Measurements from ENCODE around the gene PLSCR4. TPM values are rescaled to one million over a fixed set of nuclear protein-coding genes. Genes with fewer than 3 reads are reported as not detected.
A peak's percentile ranks its signal among the peaks of the same experiment; 100 is the strongest.
"Not testable (repeated sequence)": the region's sequence is repeated elsewhere in the genome, so short reads cannot be mapped to it uniquely, and the experiment has no call there.

The PLSCR4 gene
- total RNA-seq (not detected), polyA plus RNA-seq (not detected)

DNA sequence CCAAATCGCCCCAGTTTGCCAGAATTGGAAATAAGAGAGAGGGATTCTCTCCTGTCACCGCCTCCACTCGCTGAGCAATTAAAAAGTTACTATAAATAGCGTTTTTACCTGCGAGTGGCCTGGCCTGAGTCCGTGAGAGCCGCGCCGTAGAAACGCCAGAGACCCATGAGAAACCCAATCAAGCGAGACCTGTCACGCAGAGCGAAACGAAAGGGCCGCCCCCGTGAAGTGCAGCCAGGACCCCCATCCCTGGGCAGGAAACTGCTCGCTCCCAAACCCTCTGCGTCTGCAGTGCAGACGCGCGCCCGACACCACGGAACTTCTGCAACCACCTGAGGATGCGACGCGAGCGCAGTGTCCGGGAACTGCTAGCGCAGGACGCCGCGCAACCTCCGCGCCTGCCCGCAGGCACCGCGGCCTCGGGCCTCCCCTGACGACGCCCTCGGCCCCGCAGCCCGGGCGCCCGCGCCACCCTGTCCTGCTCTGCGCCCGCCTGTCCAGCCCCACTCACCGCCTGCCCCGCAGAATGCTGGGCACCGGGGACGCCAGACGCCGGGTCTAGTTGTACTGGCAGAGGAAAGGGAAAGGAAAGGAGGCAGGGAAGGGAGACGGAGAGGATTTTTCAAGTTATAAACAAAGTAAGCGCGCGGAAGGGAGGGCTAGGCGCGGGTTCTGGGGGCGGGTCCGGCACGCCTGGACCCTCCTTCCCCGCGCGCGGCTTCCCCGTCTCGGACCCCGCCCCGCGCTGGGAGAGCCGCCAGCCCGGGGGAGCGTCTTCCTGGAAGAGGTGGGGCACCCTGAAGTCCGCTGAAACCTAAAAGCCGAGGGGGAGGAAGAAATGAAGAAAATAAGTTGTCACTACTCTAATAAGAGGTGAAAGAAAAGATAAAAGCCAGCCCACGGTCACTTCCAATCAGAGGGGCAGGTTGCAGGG lies at the start of gene PLSCR4:
TSS of gene PLSCR4 (minus strand) at position 657 of the 934 bp plus-strand sequence. CDS start 29,034 bp downstream, outside the sequence.
- H3K27ac Mint-ChIP-seq: peak within 1 kb of the TSS in 1 of 3 donors; percentile 20

GRCh38 chr3:146293401-146293800 lies 42.5 kb upstream of the PLSCR4 start:
- not testable (repeated sequence) for H3K36me3 Mint-ChIP-seq; H3K27ac Mint-ChIP-seq; ATAC-seq (ENCODE audit: low read depth in 2 of 2); H3K4me1 Mint-ChIP-seq; H3K27ac ChIP-seq (ENCODE audit: insufficient read depth, low read length, poor library complexity, severe bottlenecking); H3K36me3 ChIP-seq (ENCODE audit: control insufficient read depth, insufficient read depth, low read length); H3K4me3 Mint-ChIP-seq; H3K27me3 Mint-ChIP-seq; H3K4me1 ChIP-seq (ENCODE audit: control insufficient read depth, insufficient read depth, low read length, poor library complexity, severe bottlenecking); DNase-seq; H3K27me3 ChIP-seq (ENCODE audit: control insufficient read depth, insufficient read depth, low read length); H3K4me3 ChIP-seq (ENCODE audit: low read depth, low read length); H3K9me3 ChIP-seq (ENCODE audit: control insufficient read depth in 2 of 2, low read length in 2 of 2)
- H3K9me3 Mint-ChIP-seq: peaks cover 0 to 17% (median 0%) of the 10 kb centered on the region in 7 donors

More for the DNA sequence above, at the start of gene PLSCR4:
- no peak within 1 kb of the TSS for H3K27ac ChIP-seq (ENCODE audit: insufficient read depth, low read length, poor library complexity, severe bottlenecking)
- ATAC-seq (ENCODE audit: low read depth in 2 of 2) (no peak), DNase-seq (peak in 1 of 3 donors; percentile 29)
- Mint-ChIP-seq H3K9me3 (peaks cover 0 to 2% (median 0%) of the 10 kb centered on the region in 7 donors), H3K4me3 (peak within 1 kb of the TSS in 3 of 4 donors; percentile 48 to 83 (median 59)), H3K36me3 (no peaks in the 10 kb centered on the region), H3K4me1 (peaks cover 0 to 5% (median 1%) of the 10 kb centered on the region in 4 donors), H3K27me3 (peaks cover 32% of the 10 kb centered on the region)
- peaks cover 7% of the 10 kb centered on the region for H3K4me1 ChIP-seq (ENCODE audit: control insufficient read depth, insufficient read depth, low read length, poor library complexity, severe bottlenecking)
- no peaks in the 10 kb centered on the region for H3K36me3 ChIP-seq (ENCODE audit: control insufficient read depth, insufficient read depth, low read length)
- H3K9me3 ChIP-seq (ENCODE audit: control insufficient read depth in 2 of 2, low read length in 2 of 2): no peaks in the 10 kb centered on the region
- H3K27me3 ChIP-seq (ENCODE audit: control insufficient read depth, insufficient read depth, low read length): peaks cover 2% of the 10 kb centered on the region
- H3K4me3 ChIP-seq (ENCODE audit: low read depth, low read length): no peak within 1 kb of the TSS

DNA sequence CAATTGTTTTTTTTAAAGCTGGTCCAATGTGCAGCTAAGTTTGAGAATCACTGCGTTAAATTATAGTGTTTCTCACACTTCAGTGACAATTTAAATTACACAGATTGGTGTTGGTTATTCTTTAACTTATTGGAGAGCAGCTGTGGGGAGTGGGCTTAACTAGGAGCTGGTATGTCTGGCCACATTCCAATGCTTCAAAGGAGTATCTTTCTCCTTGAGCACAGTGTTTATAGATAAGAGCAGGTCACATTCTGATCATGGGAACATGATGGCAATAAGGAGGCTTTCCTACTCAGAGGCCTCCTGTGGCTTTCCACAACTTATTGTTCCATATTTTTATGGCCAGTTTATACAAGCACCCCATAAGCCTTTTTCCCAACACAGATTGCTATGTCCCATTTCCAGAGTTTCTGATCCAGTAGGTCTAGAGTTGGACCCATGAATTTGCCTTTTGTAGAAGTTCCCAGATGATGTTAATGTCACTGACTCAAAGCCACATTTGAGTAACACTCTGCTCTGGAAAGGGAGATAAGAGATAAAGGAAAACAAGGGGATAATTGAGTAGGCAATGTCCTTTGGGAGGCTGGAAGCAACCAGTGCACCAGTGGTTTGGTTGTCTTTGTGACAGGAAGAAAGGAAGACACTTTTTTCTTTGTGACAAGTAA lies 33.0 kb upstream of the PLSCR4 start:
- Histone ChIP-seq H3K9me3 (ENCODE audit: control insufficient read depth in 2 of 2, low read length in 2 of 2) (no peaks in the 10 kb centered on the region), H3K27me3 (ENCODE audit: control insufficient read depth, insufficient read depth, low read length) (no peaks in the 10 kb centered on the region), H3K4me1 (ENCODE audit: control insufficient read depth, insufficient read depth, low read length, poor library complexity, severe bottlenecking) (no peaks in the 10 kb centered on the region), H3K36me3 (ENCODE audit: control insufficient read depth, insufficient read depth, low read length) (no peaks in the 10 kb centered on the region), H3K4me3 (ENCODE audit: low read depth, low read length) (no peak overlapping the region), H3K27ac (ENCODE audit: insufficient read depth, low read length, poor library complexity, severe bottlenecking) (no peak overlapping the region)
- Mint-ChIP-seq H3K27me3 (no peaks in the 10 kb centered on the region), H3K27ac (no peak overlapping the region), H3K4me3 (no peak overlapping the region), H3K9me3 (peaks cover 0 to 10% (median 0%) of the 10 kb centered on the region in 7 donors), H3K4me1 (no peaks in the 10 kb centered on the region), H3K36me3 (no peaks in the 10 kb centered on the region)
- no peak for ATAC-seq (ENCODE audit: low read depth in 2 of 2)
- DNase-seq: no peak

GRCh38 chr3:146280864-146281263 lies 30.0 kb upstream of the PLSCR4 start:
- H3K27ac Mint-ChIP-seq: no peak overlapping the region
- Histone ChIP-seq H3K36me3 (ENCODE audit: control insufficient read depth, insufficient read depth, low read length) (no peaks in the 10 kb centered on the region), H3K9me3 (ENCODE audit: control insufficient read depth in 2 of 2, low read length in 2 of 2) (peaks cover 0 to under 1% of the 10 kb centered on the region in 2 experiments), H3K4me3 (ENCODE audit: low read depth, low read length) (no peak overlapping the region), H3K27ac (ENCODE audit: insufficient read depth, low read length, poor library complexity, severe bottlenecking) (no peak overlapping the region), H3K4me1 (ENCODE audit: control insufficient read depth, insufficient read depth, low read length, poor library complexity, severe bottlenecking) (no peaks in the 10 kb centered on the region), H3K27me3 (ENCODE audit: control insufficient read depth, insufficient read depth, low read length) (no peaks in the 10 kb centered on the region)
- H3K4me3 Mint-ChIP-seq: no peak overlapping the region
- peaks cover 0 to 8% (median 0%) of the 10 kb centered on the region in 7 donors for H3K9me3 Mint-ChIP-seq
- no peak for DNase-seq
- ATAC-seq (ENCODE audit: low read depth in 2 of 2): no peak
- H3K36me3 Mint-ChIP-seq: no peaks in the 10 kb centered on the region
- no peaks in the 10 kb centered on the region for H3K4me1 Mint-ChIP-seq
- no peaks in the 10 kb centered on the region for H3K27me3 Mint-ChIP-seq

- no peak for DNase-seq
- no peaks in the 10 kb centered on the region for H3K36me3 Mint-ChIP-seq
- Histone ChIP-seq H3K27ac (ENCODE audit: insufficient read depth, low read length, poor library complexity, severe bottlenecking) (no peak overlapping the region), H3K9me3 (ENCODE audit: control insufficient read depth in 2 of 2, low read length in 2 of 2) (peaks cover 0 to 2% of the 10 kb centered on the region in 2 experiments), H3K4me3 (ENCODE audit: low read depth, low read length) (no peak overlapping the region), H3K36me3 (ENCODE audit: control insufficient read depth, insufficient read depth, low read length) (no peaks in the 10 kb centered on the region), H3K27me3 (ENCODE audit: control insufficient read depth, insufficient read depth, low read length) (no peaks in the 10 kb centered on the region), H3K4me1 (ENCODE audit: control insufficient read depth, insufficient read depth, low read length, poor library complexity, severe bottlenecking) (no peaks in the 10 kb centered on the region)
- no peak for ATAC-seq (ENCODE audit: low read depth in 2 of 2)
- peaks cover 0 to 8% (median 0%) of the 10 kb centered on the region in 7 donors for H3K9me3 Mint-ChIP-seq
- no peak overlapping the region for H3K4me3 Mint-ChIP-seq
- H3K4me1 Mint-ChIP-seq: no peaks in the 10 kb centered on the region
- H3K27me3 Mint-ChIP-seq: no peaks in the 10 kb centered on the region
- H3K27ac Mint-ChIP-seq: no peak overlapping the region
Measured at GRCh38 chr3:146279951-146280350, 29.0 kb upstream of the PLSCR4 start.

- Mint-ChIP-seq H3K4me1 (no peaks in the 10 kb centered on the region), H3K27me3 (no peaks in the 10 kb centered on the region), H3K4me3 (no peak overlapping the region), H3K36me3 (no peaks in the 10 kb centered on the region), H3K9me3 (peaks cover 0 to 5% (median 0%) of the 10 kb centered on the region in 7 donors), H3K27ac (no peak overlapping the region)
- H3K36me3 ChIP-seq (ENCODE audit: control insufficient read depth, insufficient read depth, low read length): no peaks in the 10 kb centered on the region
- no peaks in the 10 kb centered on the region for H3K4me1 ChIP-seq (ENCODE audit: control insufficient read depth, insufficient read depth, low read length, poor library complexity, severe bottlenecking)
- no peak overlapping the region for H3K4me3 ChIP-seq (ENCODE audit: low read depth, low read length)
- DNase-seq: no peak
- H3K9me3 ChIP-seq (ENCODE audit: control insufficient read depth in 2 of 2, low read length in 2 of 2): peaks cover 0 to 2% of the 10 kb centered on the region in 2 experiments
- no peak overlapping the region for H3K27ac ChIP-seq (ENCODE audit: insufficient read depth, low read length, poor library complexity, severe bottlenecking)
- no peaks in the 10 kb centered on the region for H3K27me3 ChIP-seq (ENCODE audit: control insufficient read depth, insufficient read depth, low read length)
- ATAC-seq (ENCODE audit: low read depth in 2 of 2): no peak
Measured at GRCh38 chr3:146279013-146279412, 28.1 kb upstream of the PLSCR4 start.

GRCh38 chr3:146277953-146278631 lies 27.2 kb upstream of the PLSCR4 start:
- no peaks in the 10 kb centered on the region for H3K27me3 ChIP-seq (ENCODE audit: control insufficient read depth, insufficient read depth, low read length)
- H3K4me1 ChIP-seq (ENCODE audit: control insufficient read depth, insufficient read depth, low read length, poor library complexity, severe bottlenecking): no peaks in the 10 kb centered on the region
- H3K9me3 ChIP-seq (ENCODE audit: control insufficient read depth in 2 of 2, low read length in 2 of 2): peaks cover 0 to 2% of the 10 kb centered on the region in 2 experiments
- Mint-ChIP-seq H3K27ac (no peak overlapping the region), H3K4me3 (no peak overlapping the region), H3K4me1 (no peaks in the 10 kb centered on the region), H3K36me3 (no peaks in the 10 kb centered on the region), H3K9me3 (peaks cover 0 to 6% (median 0%) of the 10 kb centered on the region in 7 donors), H3K27me3 (no peaks in the 10 kb centered on the region)
- ATAC-seq (ENCODE audit: low read depth in 2 of 2): no peak
- no peaks in the 10 kb centered on the region for H3K36me3 ChIP-seq (ENCODE audit: control insufficient read depth, insufficient read depth, low read length)
- H3K27ac ChIP-seq (ENCODE audit: insufficient read depth, low read length, poor library complexity, severe bottlenecking): no peak overlapping the region
- no peak for DNase-seq
- no peak overlapping the region for H3K4me3 ChIP-seq (ENCODE audit: low read depth, low read length)

Measured in CD4-positive, CD25-positive, alpha-beta regulatory T cell (primary cell).